ENCODE measurements around the gene RAB5IF.

DNA sequence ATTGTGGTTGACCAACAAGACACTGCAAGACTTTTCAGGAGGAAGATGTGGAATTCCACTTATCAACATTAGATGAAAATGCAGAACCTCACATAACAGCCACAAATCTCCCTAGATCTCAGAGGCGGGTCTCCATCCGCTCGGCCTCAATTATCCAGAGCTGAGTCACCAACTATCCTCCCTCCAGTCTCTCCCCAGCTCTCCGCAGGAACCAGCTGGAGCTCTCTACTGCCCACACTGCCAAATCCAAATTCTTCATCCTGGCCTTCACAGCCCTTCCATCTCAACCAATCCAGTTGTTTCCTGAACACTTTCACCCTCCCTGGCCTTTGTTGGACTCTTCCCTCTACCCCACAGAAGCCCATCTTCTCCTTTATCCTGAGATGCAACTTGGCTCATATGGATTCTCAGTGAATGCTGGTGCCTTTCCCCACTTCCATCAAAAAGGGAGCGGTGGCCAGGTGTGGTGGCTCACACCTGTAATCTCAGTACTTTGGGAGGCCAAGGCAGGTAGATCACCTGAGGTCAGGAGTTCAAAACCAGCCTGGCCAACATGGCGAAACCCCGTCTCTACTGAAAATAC lies 35.6 kb upstream of the RAB5IF start:
- TF ChIP-seq, protein P1, sequence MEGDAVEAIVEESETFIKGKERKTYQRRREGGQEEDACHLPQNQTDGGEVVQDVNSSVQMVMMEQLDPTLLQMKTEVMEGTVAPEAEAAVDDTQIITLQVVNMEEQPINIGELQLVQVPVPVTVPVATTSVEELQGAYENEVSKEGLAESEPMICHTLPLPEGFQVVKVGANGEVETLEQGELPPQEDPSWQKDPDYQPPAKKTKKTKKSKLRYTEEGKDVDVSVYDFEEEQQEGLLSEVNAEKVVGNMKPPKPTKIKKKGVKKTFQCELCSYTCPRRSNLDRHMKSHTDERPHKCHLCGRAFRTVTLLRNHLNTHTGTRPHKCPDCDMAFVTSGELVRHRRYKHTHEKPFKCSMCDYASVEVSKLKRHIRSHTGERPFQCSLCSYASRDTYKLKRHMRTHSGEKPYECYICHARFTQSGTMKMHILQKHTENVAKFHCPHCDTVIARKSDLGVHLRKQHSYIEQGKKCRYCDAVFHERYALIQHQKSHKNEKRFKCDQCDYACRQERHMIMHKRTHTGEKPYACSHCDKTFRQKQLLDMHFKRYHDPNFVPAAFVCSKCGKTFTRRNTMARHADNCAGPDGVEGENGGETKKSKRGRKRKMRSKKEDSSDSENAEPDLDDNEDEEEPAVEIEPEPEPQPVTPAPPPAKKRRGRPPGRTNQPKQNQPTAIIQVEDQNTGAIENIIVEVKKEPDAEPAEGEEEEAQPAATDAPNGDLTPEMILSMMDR (IDR thresholded peaks at IDR 0.05): no peak
- no peak for TF ChIP-seq POLR2A (IDR thresholded peaks at IDR 0.05)

Data from thyroid gland (tissue), 4 donors.